ENCODE data around the gene IL1RAPL2.
"Not testable (repeated sequence)": the region's sequence is repeated elsewhere in the genome, so short reads cannot be mapped to it uniquely, and the experiment has no call there.

Gene IL1RAPL2

DNA sequence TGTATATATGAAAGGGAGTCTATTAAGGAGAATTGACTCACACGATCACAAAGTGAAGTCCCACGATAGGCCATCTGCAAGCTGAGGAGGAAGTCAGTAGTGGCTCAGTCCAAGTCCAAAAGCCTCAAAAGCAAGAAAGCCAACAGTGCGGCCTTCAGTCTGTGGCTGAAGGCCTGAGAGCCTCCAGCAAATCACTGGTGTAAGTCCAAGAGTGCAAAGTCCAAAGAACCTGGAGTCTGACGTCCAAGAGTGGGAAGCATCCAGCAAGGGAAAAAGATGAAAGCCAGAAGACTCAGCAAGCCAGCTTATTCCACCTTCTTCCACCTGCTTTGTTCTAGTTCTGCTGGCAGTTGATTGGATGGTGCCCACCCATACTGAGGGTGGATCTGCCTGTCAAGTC is 104.1 kb downstream of the IL1RAPL2 start:
- DNase-seq = no peak

DNA sequence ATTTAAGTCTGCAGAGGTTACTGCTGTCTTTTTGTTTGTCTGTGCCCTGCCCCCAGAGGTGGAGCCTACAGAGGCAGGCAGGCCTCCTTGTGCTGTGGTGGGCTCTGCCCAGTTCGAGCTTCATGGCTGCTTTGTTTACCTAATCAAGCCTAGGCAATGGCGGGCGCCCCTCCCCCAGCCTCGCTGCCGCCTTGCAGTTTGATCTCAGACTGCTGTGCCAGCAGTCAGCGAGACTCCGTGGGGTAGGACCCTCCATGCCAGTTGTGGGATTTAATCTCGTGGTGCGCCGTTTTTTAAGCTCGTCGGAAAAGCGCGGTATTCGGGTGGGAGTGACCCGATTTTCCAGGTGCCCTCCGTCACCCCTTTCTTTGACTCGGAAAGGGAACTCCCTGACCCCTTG is 111.5 kb downstream of the IL1RAPL2 start:
- DNase-seq = not testable (repeated sequence)

DNA sequence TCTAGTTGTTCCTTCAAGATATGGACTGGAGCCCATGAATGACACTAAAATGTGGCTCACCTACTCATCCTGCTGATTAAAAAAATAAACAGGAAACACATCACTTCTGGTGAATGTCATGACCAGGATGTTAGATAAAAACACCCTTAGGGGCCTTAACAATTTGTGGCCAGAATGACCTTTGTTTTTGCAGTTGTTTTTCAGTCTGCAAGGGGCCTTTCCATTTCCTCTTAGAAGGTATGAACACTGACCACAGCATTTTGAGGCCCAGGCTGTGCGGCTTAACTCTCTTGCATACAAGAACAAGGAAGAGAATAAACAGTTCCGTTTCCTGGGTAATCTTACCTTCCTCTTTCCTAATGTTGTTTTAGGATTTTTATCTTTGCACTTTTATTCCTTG is 113.2 kb downstream of the IL1RAPL2 start:
- no peak for DNase-seq

DNA sequence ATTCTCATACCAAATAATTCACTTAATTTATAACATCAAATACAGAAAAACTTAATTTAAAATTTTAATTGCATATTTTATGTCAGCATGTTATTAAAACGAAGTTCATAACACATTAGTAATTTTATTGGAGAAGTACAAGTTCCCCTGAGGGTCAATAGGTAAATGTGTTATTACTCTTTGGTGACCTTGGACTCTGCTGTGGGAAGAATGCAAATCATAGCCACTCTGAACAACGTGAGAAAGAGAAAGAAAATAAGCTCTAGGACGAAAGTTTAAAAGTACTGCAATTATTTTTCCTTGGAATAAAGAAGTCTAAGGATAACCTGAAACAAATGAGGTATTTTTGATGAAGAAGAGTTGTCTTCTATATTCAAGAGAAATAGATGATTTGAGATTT is 115.2 kb downstream of the IL1RAPL2 start:
- DNase-seq = no peak

DNA sequence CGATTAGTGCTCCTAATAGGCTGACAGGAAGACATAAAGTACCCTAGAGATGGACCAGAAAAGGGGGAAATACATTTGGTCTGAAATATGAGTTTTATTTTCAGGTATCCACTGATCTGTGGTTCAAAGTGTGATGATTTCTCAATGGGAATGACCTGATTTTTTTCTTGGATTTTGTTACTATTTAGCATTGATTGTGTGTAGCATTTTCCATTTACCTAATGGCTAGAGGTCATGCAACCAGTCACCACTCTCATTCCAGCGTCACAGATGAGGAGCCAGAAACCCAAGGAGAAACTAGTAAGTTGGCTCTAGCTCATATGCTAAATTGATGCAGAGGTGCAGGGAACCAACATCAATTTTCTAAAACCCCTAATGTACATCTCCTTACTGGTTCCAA is 118.1 kb downstream of the IL1RAPL2 start:
- no peak for DNase-seq

DNA sequence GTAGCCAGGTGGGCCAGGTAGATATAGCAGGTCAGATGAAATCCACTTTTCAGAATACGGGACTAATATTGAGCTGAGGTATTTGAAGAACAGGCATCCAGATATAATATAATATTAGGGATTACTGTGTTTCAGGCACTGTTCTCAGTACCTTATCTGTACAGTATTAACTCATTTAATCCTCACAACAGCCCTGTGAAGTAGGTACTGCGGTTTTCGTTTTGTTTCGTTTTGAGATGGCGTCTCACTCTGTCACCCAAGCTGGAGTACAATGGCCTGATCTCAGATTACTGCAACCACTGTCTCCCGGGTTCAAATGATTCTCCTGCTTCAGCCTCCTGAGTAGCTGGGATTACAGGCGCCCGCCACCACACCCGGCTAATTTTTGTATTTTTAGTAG is 129.6 kb downstream of the IL1RAPL2 start:
- no peak for DNase-seq

DNA sequence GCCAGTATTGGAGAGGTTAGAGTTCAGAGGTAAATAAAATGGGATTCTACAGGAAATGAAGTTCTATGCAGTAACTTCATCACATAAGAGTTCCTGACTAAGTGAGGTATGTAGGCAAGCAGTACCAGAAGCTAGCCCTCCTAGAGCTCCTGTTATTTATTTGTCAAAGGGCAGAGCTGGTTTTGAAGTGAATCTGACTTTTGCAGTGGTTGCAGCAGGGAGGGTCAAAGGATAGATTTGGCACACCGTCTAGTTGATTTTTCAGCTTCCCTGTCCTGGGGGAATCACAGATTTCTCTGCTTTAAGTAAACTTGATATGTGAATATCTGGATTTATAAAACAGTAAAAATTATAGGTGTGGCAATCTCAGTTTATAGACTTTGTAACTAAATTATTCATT is 130.7 kb downstream of the IL1RAPL2 start:
- no peak for DNase-seq

DNA sequence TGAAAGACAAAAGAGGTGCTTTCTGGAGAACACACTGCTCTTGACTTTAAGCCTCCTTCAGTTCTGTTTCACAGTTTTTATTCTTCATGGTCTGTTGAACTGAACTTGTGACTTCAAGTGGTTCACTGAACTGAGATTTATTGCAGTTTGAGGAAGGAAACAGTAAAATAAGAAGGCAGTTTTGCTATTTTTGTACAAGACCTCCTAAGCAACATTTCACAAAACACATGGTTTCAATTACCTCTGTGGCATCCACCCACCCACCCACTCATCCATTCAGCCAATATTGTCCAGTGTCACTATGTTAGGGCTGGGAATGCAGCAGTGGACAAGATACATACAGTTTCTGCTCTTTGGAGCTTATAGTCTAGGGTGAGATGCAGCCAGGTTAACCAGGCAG is 131.3 kb downstream of the IL1RAPL2 start:
- no peak for DNase-seq

DNA sequence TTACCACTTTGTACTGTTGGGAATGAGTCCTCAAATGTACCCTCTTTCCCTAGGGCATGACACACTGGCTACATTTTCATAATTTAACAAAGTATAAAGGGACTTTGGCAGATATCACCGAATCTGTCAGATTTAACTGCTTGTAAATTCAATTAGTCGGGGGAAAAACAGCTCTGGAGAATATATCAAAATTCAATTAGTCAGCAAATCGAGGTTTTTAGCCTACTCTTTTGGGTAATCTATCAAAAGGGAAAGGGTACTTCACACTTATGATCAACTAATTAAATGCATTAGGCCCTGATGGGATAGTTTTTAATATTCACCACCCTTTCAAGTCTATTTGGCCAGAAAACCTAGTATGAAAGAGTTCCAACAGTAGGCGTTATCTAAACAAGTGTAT is 141.0 kb downstream of the IL1RAPL2 start:
- DNase-seq = no peak

DNA sequence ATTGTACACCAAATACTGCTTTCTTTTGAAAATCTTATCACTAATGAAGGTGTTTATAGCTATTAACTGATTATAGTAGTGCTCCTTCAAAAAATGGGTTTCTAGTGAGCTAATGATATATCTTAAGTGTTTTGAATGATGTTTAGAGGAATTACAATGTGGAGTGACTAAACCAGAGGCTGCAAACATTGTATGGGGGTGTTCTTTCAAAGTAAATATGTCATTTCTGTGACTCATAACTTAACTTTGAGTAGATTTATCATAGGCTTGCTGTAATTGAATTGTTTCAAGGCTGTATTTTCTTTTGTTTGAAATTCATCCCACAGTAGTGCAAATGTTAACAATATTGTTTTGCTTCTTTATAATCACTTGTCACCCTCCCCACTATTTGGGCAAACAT is 141.6 kb downstream of the IL1RAPL2 start:
- no peak for DNase-seq

DNA sequence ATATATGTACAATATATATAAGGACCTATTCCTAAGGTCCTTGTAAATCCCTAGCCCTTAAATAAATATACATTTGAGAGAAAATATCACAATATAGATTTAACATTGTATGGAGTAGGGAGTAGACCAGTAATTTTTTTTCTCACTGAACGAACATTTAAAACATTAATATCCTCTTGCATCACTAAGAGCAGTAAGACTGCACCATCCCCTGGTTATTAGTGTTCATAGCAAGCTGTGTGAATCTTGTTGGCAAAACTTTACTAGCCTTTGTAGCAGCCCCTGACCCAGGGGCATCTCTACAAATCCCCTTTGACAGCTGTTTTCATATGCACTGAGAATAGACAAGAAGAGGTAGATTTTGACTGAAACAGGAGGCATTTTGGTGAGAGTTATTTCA is 146.5 kb downstream of the IL1RAPL2 start:
- DNase-seq = no peak

DNA sequence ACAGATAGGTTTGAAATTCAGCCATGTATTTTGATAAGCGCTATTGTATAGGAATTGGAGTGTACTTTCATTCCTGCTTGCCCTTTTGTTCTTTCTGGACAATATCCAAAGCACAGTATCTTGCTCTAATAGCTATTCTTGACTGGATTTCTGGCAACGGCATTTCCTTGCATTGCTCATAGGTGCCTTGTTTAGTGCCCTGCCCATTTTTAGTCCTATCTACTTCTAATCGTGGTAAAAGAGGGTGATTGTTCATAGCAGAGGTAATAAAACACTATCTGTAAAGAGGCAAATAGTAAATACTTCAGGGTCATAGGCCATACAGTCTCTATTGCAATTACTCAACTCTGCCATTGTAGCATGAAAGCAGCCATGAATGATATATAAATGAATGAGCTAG is 155.9 kb downstream of the IL1RAPL2 start:
- no peak for DNase-seq

DNA sequence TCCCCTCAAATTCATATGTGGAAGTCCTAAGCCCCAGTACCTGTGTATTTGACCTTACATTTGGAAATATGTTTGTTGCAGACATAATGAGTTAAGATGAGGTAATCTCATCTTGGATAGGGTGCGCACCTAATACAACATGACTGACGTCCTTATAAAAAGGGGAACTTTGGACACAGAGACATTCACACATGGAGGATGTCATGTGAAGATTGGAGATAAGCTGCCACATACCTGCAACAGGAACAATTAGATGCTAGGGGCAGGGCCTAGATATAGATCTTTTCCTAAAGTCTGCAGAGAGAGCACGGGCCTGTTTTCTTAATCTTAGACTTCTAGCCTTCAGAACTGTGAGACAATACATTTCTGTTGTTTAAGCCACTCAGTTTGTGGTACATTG is 162.5 kb downstream of the IL1RAPL2 start:
- DNase-seq = no peak

DNA sequence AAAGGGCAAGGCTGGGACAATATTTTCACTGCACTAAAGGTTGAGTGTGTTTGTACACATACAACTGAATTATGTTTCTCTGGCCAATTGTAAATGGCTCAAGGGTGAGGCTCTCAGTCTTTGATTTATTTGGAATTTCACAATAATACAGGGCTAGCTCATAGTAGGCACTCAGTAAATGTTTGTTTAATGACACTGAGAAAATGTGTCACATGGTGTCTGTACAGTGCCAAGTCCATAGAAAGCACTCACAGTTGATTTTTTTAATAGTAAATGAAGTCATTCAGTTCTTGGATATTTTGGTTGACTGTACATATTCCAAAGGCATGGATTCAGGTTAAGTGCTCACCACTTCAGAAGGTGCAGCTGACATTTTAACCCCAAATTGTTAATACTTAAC is 176.4 kb downstream of the IL1RAPL2 start:
- DNase-seq = no peak

DNA sequence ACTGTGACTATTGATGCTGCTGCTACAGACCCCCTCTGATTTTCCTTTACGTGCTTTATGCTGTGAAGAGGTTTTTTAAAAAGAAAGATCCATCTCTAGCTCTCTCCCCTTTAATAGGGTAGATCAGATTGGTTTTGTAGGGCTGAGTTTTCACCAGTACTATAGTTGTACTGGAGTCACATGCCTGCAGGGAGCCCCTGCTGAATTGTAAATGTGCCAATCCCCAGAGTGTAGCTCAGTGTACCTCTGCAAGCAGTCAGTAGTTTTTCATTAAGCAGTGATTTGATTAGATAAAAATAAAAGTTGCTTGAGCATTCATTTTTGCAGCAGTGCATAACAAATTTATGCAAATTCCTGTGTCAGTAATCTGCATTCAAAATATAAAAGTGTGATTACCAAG is 179.2 kb downstream of the IL1RAPL2 start:
- DNase-seq = no peak

DNA sequence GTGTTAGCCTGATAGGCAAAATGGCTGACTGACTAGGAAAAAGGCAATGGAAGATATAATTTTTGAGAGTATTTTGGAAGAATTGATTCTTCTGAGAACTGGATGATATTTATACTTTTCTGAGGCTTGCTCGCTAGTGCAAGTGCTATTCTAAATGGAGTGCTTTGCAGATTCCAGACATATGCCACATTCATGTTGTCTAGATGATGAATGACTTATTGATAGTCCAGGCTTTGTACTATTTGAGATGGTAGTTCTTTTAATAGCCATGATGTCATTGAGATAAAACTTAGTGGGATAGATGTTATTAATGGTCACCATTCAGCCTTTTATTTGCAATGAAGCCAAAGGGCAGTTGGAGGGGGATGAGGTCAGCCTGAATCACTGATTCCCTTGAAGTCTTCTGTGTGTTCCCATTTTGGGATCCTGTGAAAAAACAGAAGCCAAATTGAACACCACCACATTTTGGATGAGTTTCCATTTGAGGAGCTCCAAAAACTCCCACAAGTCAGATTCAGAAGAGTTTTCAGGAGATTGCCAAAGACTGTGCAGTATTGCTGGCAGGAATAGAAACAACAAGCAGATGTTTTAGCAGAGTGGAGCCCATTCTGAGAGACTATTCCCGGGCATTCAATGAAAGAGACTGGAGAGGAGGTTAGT is 184.1 kb downstream of the IL1RAPL2 start:
- no peak for DNase-seq

DNA sequence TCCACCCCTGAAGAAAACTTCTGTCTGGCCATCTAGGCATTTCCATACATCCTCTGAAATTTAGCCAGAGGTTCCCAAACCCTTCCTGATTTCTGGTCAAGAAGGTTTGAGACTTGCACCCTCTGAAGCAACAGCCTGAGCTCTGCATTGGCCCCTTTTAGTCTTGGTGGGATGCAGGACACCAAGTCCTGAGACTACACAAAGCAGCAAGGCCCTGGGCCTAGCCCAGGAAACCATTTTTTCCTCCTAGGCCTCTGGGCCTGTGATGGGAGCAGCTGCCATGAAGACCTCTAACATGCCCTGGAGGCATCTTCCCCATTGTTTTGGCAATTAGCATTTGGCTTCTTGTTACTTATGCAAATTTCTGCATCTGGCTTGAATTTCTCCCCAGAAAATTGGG is 196.6 kb downstream of the IL1RAPL2 start:
- no peak for DNase-seq

DNA sequence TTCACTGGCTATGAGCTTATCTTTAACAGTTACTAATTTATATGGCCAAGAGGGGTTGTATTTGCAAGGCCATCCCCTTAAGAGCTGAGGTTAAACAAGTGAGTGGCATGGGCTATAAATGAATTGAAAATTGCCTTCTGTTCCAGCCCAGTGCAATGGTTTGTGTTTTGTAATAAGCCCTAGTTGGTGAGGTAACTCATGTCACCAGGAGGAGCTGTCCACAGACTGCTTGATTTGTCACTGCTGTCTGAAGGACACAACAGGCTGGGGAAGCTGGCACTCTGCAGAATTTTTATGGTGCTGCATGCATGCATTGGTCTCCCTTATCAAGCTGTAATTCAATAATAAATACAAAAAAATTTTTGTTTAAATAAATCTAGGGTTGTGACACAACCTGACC is 223.8 kb downstream of the IL1RAPL2 start:
- DNase-seq = no peak

DNA sequence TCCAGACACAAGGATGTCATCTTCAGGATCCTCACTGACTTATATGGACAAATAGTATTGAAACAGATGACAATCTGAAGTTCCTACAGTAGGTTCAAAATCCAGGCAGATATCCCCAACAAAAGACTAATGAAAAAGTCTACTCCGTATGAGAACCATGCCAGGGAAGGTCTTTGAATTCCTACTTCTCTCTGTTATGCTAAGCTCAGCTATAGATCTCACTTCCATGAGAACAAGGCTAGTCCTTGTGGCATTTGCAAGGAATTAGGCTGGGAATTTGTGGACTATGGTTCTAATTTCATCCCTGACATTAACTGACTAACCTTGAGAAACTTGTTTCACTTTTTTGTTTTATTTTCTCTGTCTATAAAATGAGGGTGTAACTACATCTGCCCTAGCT is 229.8 kb downstream of the IL1RAPL2 start:
- no peak for DNase-seq

DNA sequence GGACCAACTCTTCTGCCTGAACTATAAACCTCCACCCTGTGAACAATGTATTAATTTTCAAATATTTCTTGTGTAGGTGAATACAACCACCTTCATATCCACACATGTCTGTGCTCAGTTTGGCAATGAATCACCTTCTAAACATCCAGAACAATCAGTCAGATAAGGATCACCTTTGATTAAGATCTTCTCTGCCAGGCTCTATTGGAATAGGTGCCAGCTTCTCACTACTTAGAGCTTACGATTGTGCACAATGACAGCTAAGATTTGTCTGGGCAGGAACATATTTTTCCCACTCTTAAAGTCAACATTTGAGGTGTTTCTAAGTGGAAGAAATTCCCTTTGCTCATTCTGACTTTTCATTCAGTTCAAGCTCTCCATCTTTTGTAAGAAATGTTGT is 237.2 kb downstream of the IL1RAPL2 start:
- DNase-seq = no peak

DNA sequence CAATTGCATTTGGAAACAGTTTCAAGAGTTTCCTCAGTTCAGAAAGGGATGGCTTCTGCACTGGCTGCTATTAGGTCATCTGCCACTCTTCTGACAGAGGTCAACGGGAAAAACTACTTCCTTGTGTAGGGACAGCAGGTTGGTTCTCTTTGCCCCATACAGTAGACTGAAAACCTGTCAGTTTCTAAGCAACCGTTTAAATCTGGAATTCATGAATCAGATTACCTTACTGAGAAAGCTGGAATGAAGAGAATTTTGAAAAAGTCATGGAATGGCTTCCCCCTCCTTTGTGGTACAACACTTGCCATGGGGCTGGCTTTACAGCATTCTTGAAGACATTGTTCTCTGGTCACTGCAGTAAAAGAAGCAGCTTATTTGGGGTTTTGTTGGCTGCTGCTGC is 240.3 kb downstream of the IL1RAPL2 start:
- DNase-seq = no peak

DNA sequence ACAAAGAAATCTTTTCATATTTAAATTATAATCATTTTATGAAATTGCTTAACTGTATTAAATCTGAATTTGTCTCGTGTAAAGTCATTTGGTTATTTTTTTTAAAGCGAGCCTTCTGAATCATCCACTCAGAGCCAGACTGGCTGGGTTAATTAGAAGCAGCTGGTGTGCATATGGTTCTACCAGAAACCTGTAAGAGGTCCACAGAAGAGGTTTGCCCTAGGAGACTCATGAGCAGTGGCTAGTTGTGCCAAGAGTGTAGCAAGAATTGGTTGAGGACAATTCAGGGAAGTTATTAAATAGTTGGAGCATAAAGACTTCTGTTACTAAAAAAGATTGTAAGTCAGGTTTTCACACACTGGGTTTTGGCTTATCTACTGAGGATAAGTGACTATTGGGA is 267.4 kb downstream of the IL1RAPL2 start:
- no peak for DNase-seq

DNA sequence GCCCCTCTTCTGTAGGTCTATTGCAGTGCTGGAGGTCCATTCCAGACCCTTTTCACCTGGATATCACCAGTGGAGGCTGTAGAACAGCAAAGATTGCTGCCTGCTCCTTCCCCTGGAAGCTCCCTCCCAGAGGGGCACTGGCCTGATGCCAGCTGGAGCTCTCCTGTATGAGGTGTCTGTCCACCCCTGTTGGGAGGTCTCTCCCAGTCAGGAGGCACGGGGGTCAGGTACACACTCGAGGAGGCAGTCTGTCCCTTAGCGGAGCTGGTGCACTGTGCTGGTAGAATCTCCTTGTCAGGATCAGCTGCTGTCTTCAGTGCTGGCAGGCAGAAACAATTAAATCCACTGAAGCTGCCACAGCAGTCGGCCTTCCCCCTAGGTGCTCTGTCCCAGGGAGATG is 276.6 kb downstream of the IL1RAPL2 start:
- DNase-seq = no peak

DNA sequence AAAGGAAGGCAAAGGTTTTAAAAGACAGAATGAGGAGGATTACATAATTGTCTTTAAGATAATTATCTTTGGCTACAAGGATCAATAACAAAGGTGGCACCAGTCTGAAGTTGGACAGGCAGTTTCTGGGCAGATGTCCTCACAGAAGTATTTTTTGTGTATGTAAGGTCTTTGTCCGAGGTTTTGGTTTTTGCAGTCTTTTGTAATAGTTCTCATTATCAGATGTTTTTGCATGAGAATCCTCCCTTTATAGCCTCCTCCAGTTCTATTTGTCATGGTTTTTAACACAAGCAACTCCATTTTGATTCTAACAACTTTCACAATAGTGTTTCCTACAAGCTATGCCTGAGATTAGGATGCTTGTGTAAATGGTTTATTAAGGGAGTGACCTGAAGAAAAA is 286.2 kb downstream of the IL1RAPL2 start:
- no peak for DNase-seq
